Astrocyte (in vitro differentiated cells and primary cell): ENCODE measurements around the gene SPIRE1. TPM values are rescaled to one million over a fixed set of nuclear protein-coding genes. Genes with fewer than 3 reads are reported as not detected.

Source experiments
- DNase-seq: peaks from one replicate; pipeline ENCODE4 v3.0.0-alpha.2; 2010; ENCODE audit warnings: low read depth
- FAIRE-seq: peaks from 2 replicates; lab custom pipeline; 2011; peaks lifted over from hg19 to GRCh38; lab: Jason Lieb, UNC
- H2AFZ ChIP-seq: 2 replicates; pipeline ENCODE4 v1.6.0; 2012; ENCODE audit warnings: low read depth, low read length, inconsistent platforms
- H3K27ac ChIP-seq: 2 replicates; pipeline ENCODE4 v1.5.1; 2011; ENCODE audit warnings: low read depth, low read length, inconsistent platforms
- H3K27me3 ChIP-seq: 2 replicates; pipeline ENCODE4 v1.6.0; 2011; ENCODE audit warnings: low read length, inconsistent platforms; ENCODE audit not compliant: insufficient read depth
- H3K36me3 ChIP-seq: 2 replicates; pipeline ENCODE4 v1.5.1; 2011; ENCODE audit warnings: low read length, inconsistent platforms; ENCODE audit not compliant: insufficient read depth
- H3K4me1 ChIP-seq: 2 replicates; pipeline ENCODE4 v1.5.1; 2011; ENCODE audit warnings: low read length, inconsistent platforms; ENCODE audit not compliant: insufficient read depth
- H3K4me2 ChIP-seq: 2 replicates; pipeline ENCODE4 v1.6.0; 2012; ENCODE audit warnings: low read length, inconsistent platforms
- H3K4me3 ChIP-seq: 2 replicates; pipeline ENCODE4 v1.5.1; 2011; ENCODE audit warnings: low read depth, mild to moderate bottlenecking, low read length, inconsistent platforms; ENCODE audit not compliant: insufficient read depth
- H3K79me2 ChIP-seq: 2 replicates; pipeline ENCODE4 v1.6.0; 2012; ENCODE audit warnings: mild to moderate bottlenecking, low read length, inconsistent platforms; ENCODE audit not compliant: insufficient read depth
- H3K9ac ChIP-seq: 2 replicates; pipeline ENCODE4 v1.6.0; 2012; ENCODE audit warnings: mild to moderate bottlenecking, low read length, inconsistent platforms
- H3K9me3 ChIP-seq: 2 replicates; pipeline ENCODE4 v1.5.1; 2012; ENCODE audit warnings: low read depth, mild to moderate bottlenecking, low read length, inconsistent platforms; ENCODE audit not compliant: insufficient read depth
- H4K20me1 ChIP-seq: 2 replicates; pipeline ENCODE4 v1.6.0; 2012; ENCODE audit warnings: low read length, inconsistent platforms; ENCODE audit not compliant: insufficient read depth
- H3K27ac Mint-ChIP-seq: one replicate; pipeline ENCODE4 v1.8.0; 2021; ENCODE audit warnings: mild to moderate bottlenecking, mixed read lengths; ENCODE audit not compliant: unreplicated experiment
- H3K27me3 Mint-ChIP-seq: one replicate; pipeline ENCODE4 v1.8.0; 2021; ENCODE audit warnings: low read depth, mixed read lengths; ENCODE audit not compliant: unreplicated experiment
- H3K36me3 Mint-ChIP-seq: one replicate; pipeline ENCODE4 v1.8.0; 2021; ENCODE audit warnings: low read depth, mixed read lengths; ENCODE audit not compliant: unreplicated experiment
- H3K4me1 Mint-ChIP-seq: one replicate; pipeline ENCODE4 v1.8.0; 2021; ENCODE audit warnings: low read depth, mixed read lengths; ENCODE audit not compliant: unreplicated experiment
- H3K4me3 Mint-ChIP-seq: one replicate; pipeline ENCODE4 v1.8.0; 2021; ENCODE audit warnings: mild to moderate bottlenecking, moderate library complexity, mixed read lengths; ENCODE audit not compliant: unreplicated experiment
- H3K9me3 Mint-ChIP-seq: one replicate; pipeline ENCODE4 v1.8.0; 2021; ENCODE audit warnings: mild to moderate bottlenecking, mixed read lengths; ENCODE audit not compliant: unreplicated experiment
- EZH2 ChIP-seq: IDR thresholded peaks from 2 replicates; pipeline ENCODE4 v1.6.1; 2012; ENCODE audit warnings: mild to moderate bottlenecking, low read length, inconsistent platforms; ENCODE audit not compliant: insufficient read depth
- total RNA-seq: library from RNA; stranded (reverse); gene quantifications from 2 replicates; pipeline ENCODE4 v1.2.1, GENCODE V29; 2021
- TF ChIP-seq, protein P1 (sequence below): IDR thresholded peaks from 2 replicates; pipeline ENCODE4 v1.5.1; 2011; ENCODE audit warnings: low read depth, mild to moderate bottlenecking, inconsistent platforms, low read length, moderate library complexity; ENCODE audit not compliant: insufficient read depth

The SPIRE1 gene
- total RNA-seq, 1 donor from 2014 or later: 42.0 TPM

DNA sequence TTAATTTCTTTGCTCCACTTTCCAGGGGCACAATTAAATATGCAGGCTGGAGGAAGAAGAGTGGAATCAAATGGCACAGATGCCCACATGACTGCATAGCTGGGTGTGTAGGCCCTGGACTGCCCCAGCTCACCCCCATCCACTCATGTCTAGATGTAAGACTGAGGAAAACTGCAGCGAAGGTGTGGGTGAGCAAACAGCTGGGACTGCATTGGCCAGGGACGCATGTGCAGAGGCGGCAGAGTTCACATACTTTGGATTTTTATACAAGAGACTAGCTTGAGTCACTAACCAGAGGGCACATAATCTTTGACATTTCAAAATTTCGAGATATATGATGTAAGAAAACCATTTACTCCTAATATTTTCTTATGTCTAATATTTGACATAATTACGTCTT lies 60.1 kb downstream of the SPIRE1 start:
- Histone ChIP-seq H3K4me3 (no peak overlapping the region), H3K36me3 (no peaks in the 10 kb centered on the region), H3K79me2 (peaks cover 40% of the 10 kb centered on the region), H2AFZ (no peak overlapping the region), H3K4me2 (peak overlapping the region; percentile 76), H3K9ac (peak overlapping the region; percentile 34), H4K20me1 (peaks cover 7% of the 10 kb centered on the region), H3K4me1 (peaks cover 35% of the 10 kb centered on the region), H3K9me3 (no peaks in the 10 kb centered on the region), H3K27me3 (no peaks in the 10 kb centered on the region), H3K27ac (peak overlapping the region; percentile 77)
- Mint-ChIP-seq H3K9me3 (no peaks in the 10 kb centered on the region), H3K4me3 (peak overlapping the region; percentile 34), H3K27ac (peak overlapping the region; percentile 85), H3K27me3 (no peaks in the 10 kb centered on the region), H3K36me3 (peaks cover 1% of the 10 kb centered on the region), H3K4me1 (peaks cover 40% of the 10 kb centered on the region)
- no peak for TF ChIP-seq EZH2
- TF ChIP-seq, protein P1, sequence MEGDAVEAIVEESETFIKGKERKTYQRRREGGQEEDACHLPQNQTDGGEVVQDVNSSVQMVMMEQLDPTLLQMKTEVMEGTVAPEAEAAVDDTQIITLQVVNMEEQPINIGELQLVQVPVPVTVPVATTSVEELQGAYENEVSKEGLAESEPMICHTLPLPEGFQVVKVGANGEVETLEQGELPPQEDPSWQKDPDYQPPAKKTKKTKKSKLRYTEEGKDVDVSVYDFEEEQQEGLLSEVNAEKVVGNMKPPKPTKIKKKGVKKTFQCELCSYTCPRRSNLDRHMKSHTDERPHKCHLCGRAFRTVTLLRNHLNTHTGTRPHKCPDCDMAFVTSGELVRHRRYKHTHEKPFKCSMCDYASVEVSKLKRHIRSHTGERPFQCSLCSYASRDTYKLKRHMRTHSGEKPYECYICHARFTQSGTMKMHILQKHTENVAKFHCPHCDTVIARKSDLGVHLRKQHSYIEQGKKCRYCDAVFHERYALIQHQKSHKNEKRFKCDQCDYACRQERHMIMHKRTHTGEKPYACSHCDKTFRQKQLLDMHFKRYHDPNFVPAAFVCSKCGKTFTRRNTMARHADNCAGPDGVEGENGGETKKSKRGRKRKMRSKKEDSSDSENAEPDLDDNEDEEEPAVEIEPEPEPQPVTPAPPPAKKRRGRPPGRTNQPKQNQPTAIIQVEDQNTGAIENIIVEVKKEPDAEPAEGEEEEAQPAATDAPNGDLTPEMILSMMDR: no peak
- FAIRE-seq (peak; percentile 29), DNase-seq (peak; percentile 89)

DNA sequence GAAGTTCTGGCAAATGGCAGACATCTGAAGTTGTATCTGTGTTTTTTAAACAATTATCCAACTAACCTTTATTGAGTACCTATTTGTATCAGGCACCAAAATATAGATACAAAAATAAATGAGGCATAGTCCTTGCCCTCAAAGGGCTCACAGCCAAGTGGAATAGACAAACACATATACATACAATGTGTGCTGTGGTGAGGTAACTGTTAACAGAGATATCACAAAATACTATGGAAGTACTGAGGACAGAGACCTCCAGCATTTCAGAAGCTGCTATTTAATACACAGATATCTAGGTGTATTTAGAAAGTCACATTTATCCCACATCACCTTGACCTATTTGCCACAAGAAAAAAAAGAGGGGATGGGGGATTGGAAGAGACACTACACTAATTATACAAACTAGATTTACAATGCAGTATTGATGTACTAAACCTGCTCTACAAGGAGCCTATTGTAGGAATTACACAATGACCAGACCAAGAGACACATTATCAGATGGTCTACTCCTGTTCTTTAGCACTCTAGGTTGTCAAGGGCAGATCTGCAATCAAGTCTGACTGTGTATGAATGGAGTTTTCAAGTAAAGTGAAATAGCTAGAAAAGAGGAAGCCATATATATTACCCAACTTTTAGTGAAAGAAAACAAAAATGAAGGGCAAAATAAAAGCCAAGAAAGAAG lies 62.2 kb downstream of the SPIRE1 start:
- H3K9me3 ChIP-seq: no peaks in the 10 kb centered on the region
- peaks cover 1% of the 10 kb centered on the region for H3K36me3 Mint-ChIP-seq
- H3K4me3 Mint-ChIP-seq: no peak overlapping the region
- H3K27ac ChIP-seq: no peak overlapping the region
- H3K4me3 ChIP-seq: no peak overlapping the region
- H3K4me1 Mint-ChIP-seq: peaks cover 40% of the 10 kb centered on the region
- H4K20me1 ChIP-seq: peaks cover 19% of the 10 kb centered on the region
- H3K4me2 ChIP-seq: no peak overlapping the region
- peak overlapping the region; percentile 43 for H3K27ac Mint-ChIP-seq
- H3K27me3 Mint-ChIP-seq: no peaks in the 10 kb centered on the region
- peaks cover 42% of the 10 kb centered on the region for H3K79me2 ChIP-seq
- no peaks in the 10 kb centered on the region for H3K27me3 ChIP-seq
- H3K9ac ChIP-seq: no peak overlapping the region
- FAIRE-seq (no peak), DNase-seq (no peak)
- no peaks in the 10 kb centered on the region for H3K9me3 Mint-ChIP-seq
- no peak for TF ChIP-seq EZH2
- TF ChIP-seq, protein P1: no peak
- H3K4me1 ChIP-seq: peaks cover 35% of the 10 kb centered on the region
- H2AFZ ChIP-seq: no peak overlapping the region
- no peaks in the 10 kb centered on the region for H3K36me3 ChIP-seq

DNA sequence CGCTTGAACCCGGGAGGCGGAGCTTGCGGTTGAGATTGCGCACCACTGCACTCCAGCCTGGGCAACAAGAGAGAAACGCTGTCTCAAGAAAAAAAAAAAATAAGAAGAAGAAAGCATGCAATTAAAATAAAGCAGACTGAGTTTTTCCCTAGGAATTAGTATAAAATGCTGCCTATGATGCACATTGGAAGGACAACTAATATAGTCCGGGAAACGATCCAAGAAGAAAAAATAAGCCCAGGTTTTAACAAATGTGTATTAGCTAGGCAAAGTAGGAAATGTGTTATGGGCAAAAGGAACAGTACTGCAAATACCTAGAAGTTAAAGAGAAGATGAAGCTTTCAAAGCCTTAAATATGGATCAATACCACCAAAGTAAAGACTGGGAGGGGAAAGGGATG lies 64.0 kb downstream of the SPIRE1 start:
- FAIRE-seq (no peak), DNase-seq (peak; percentile 36)
- Mint-ChIP-seq H3K4me3 (no peak overlapping the region), H3K27ac (no peak overlapping the region), H3K4me1 (peaks cover 29% of the 10 kb centered on the region), H3K36me3 (peaks cover 1% of the 10 kb centered on the region), H3K27me3 (no peaks in the 10 kb centered on the region), H3K9me3 (no peaks in the 10 kb centered on the region)
- H3K9me3 ChIP-seq: no peaks in the 10 kb centered on the region
- H3K36me3 ChIP-seq: no peaks in the 10 kb centered on the region
- no peak overlapping the region for H3K27ac ChIP-seq
- H3K4me1 ChIP-seq: peaks cover 23% of the 10 kb centered on the region
- H3K9ac ChIP-seq: no peak overlapping the region
- no peak overlapping the region for H2AFZ ChIP-seq
- no peaks in the 10 kb centered on the region for H3K27me3 ChIP-seq
- TF ChIP-seq EZH2: no peak
- TF ChIP-seq, protein P1: no peak
- H3K79me2 ChIP-seq: peaks cover 42% of the 10 kb centered on the region
- H3K4me2 ChIP-seq: no peak overlapping the region
- no peak overlapping the region for H3K4me3 ChIP-seq
- peaks cover 26% of the 10 kb centered on the region for H4K20me1 ChIP-seq
